ENCODE results near the gene PROSER3.

PROSER3 gene

GRCh38 chr19:35774274-35775045 is 16.5 kb downstream of the PROSER3 start:
- Histone ChIP-seq H3K4me2 (ENCODE audit: low read length, poor library complexity, severe bottlenecking) (no peak overlapping the region), H2BK5ac (ENCODE audit: low read depth, low read length, poor library complexity, severe bottlenecking) (no peak overlapping the region), H2AK5ac (ENCODE audit: low read length, severe bottlenecking) (no peak overlapping the region), H3K27me3 (ENCODE audit: control insufficient read depth in 1 of 2, insufficient read depth in 1 of 2, low read length in 2 of 2) (no peaks in the 10 kb centered on the region), H3K79me1 (replicated peaks; ENCODE audit: low read length, poor library complexity, severe bottlenecking) (peaks cover 14% of the 10 kb centered on the region), H3K23ac (ENCODE audit: low read length in 2 of 2) (no peak overlapping the region), H3K4me3 (ENCODE audit: insufficient read depth in 1 of 2, low read depth in 1 of 2, low read length in 2 of 2) (peak overlapping the region in 1 of 2 experiments; percentile 79), H3K18ac (ENCODE audit: low read depth in 1 of 2, low read length in 2 of 2) (no peak overlapping the region), H4K8ac (ENCODE audit: low read length) (no peak overlapping the region), H3K9me3 (ENCODE audit: control insufficient read depth, low read length) (no peaks in the 10 kb centered on the region), H3K14ac (ENCODE audit: low read length in 2 of 2) (no peak overlapping the region), H2BK15ac (ENCODE audit: low read depth, poor library complexity, severe bottlenecking) (no peak overlapping the region), H2AFZ (ENCODE audit: low read depth, low read length) (no peak overlapping the region), H2BK120ac (ENCODE audit: low read depth, low read length) (no peak overlapping the region), H3K36me3 (ENCODE audit: control insufficient read depth in 1 of 2, insufficient read depth in 2 of 2, low read depth in 1 of 2, low read length in 2 of 2) (peaks cover 9 to 10% of the 10 kb centered on the region in 2 experiments), H3K27ac (ENCODE audit: low read length, poor library complexity, severe bottlenecking) (no peak overlapping the region), H4K91ac (ENCODE audit: low read length) (no peak overlapping the region), H3K4ac (ENCODE audit: low read depth in 1 of 2, low read length in 2 of 2) (no peak overlapping the region), H3K9ac (ENCODE audit: low read length) (peak overlapping the region; percentile 48), H3K4me1 (ENCODE audit: control insufficient read depth, insufficient read depth, low read depth, low read length) (peaks cover 14% of the 10 kb centered on the region), H2BK12ac (ENCODE audit: low read length in 2 of 2) (no peak overlapping the region)
- WGBS, result 66% methylated on average over 16 of the region's 16 CpGs
- DNase-seq, result no peak

GRCh38 chr19:35775046-35775297 is 17.0 kb downstream of the PROSER3 start:
- peaks cover 16% of the 10 kb centered on the region for H3K79me1 ChIP-seq (replicated peaks; ENCODE audit: low read length, poor library complexity, severe bottlenecking)
- H3K18ac ChIP-seq (ENCODE audit: low read depth in 1 of 2, low read length in 2 of 2), result no peak overlapping the region
- H2BK5ac ChIP-seq (ENCODE audit: low read depth, low read length, poor library complexity, severe bottlenecking), result no peak overlapping the region
- peaks cover 9 to 12% of the 10 kb centered on the region in 2 experiments for H3K36me3 ChIP-seq (ENCODE audit: control insufficient read depth in 1 of 2, insufficient read depth in 2 of 2, low read depth in 1 of 2, low read length in 2 of 2)
- peaks cover 15% of the 10 kb centered on the region for H3K4me1 ChIP-seq (ENCODE audit: control insufficient read depth, insufficient read depth, low read depth, low read length)
- no peak overlapping the region for H2AFZ ChIP-seq (ENCODE audit: low read depth, low read length)
- H3K14ac ChIP-seq (ENCODE audit: low read length in 2 of 2), result no peak overlapping the region
- no peak overlapping the region for H3K27ac ChIP-seq (ENCODE audit: low read length, poor library complexity, severe bottlenecking)
- H4K8ac ChIP-seq (ENCODE audit: low read length), result no peak overlapping the region
- H3K9me3 ChIP-seq (ENCODE audit: control insufficient read depth, low read length), result no peaks in the 10 kb centered on the region
- H2BK12ac ChIP-seq (ENCODE audit: low read length in 2 of 2), result no peak overlapping the region
- H2BK15ac ChIP-seq (ENCODE audit: low read depth, poor library complexity, severe bottlenecking), result no peak overlapping the region
- DNase-seq, result no peak
- no peak overlapping the region for H4K91ac ChIP-seq (ENCODE audit: low read length)
- H3K27me3 ChIP-seq (ENCODE audit: control insufficient read depth in 1 of 2, insufficient read depth in 1 of 2, low read length in 2 of 2), result no peaks in the 10 kb centered on the region
- H3K4ac ChIP-seq (ENCODE audit: low read depth in 1 of 2, low read length in 2 of 2), result no peak overlapping the region
- no peak overlapping the region for H3K23ac ChIP-seq (ENCODE audit: low read length in 2 of 2)
- H3K9ac ChIP-seq (ENCODE audit: low read length), result peak overlapping the region; percentile 48
- 52% methylated on average over 9 of the region's 9 CpGs for WGBS
- peak overlapping the region; percentile 59 for H3K4me2 ChIP-seq (ENCODE audit: low read length, poor library complexity, severe bottlenecking)
- peak overlapping the region in 1 of 2 experiments; percentile 79 for H3K4me3 ChIP-seq (ENCODE audit: insufficient read depth in 1 of 2, low read depth in 1 of 2, low read length in 2 of 2)
- H2AK5ac ChIP-seq (ENCODE audit: low read length, severe bottlenecking), result no peak overlapping the region
- no peak overlapping the region for H2BK120ac ChIP-seq (ENCODE audit: low read depth, low read length)

GRCh38 chr19:35775298-35776101 is 17.5 kb downstream of the PROSER3 start, which contains the start of gene ARHGAP33:
ARHGAP33 (plus strand) TSS chr19:35775564; CDS start chr19:35775659, 95 bp downstream.
- no peak within 1 kb of the TSS for H3K27ac ChIP-seq (ENCODE audit: low read length, poor library complexity, severe bottlenecking)
- no peak within 1 kb of the TSS for H2BK120ac ChIP-seq (ENCODE audit: low read depth, low read length)
- peaks cover 15% of the 10 kb centered on the region for H3K4me1 ChIP-seq (ENCODE audit: control insufficient read depth, insufficient read depth, low read depth, low read length)
- no peak within 1 kb of the TSS for H2BK5ac ChIP-seq (ENCODE audit: low read depth, low read length, poor library complexity, severe bottlenecking)
- no peak within 1 kb of the TSS for H3K23ac ChIP-seq (ENCODE audit: low read length in 2 of 2)
- H3K36me3 ChIP-seq (ENCODE audit: control insufficient read depth in 1 of 2, insufficient read depth in 2 of 2, low read depth in 1 of 2, low read length in 2 of 2), result peaks cover 9 to 17% of the 10 kb centered on the region in 2 experiments
- peak; percentile 97 for DNase-seq
- H3K18ac ChIP-seq (ENCODE audit: low read depth in 1 of 2, low read length in 2 of 2), result peak within 1 kb of the TSS in 1 of 2 experiments; percentile 96
- H3K9ac ChIP-seq (ENCODE audit: low read length), result peak within 1 kb of the TSS; percentile 76
- peak within 1 kb of the TSS; percentile 28 for H4K91ac ChIP-seq (ENCODE audit: low read length)
- peak within 1 kb of the TSS; percentile 87 for H2BK15ac ChIP-seq (ENCODE audit: low read depth, poor library complexity, severe bottlenecking)
- no peaks in the 10 kb centered on the region for H3K9me3 ChIP-seq (ENCODE audit: control insufficient read depth, low read length)
- peak within 1 kb of the TSS in 1 of 2 experiments; percentile 88 for H3K14ac ChIP-seq (ENCODE audit: low read length in 2 of 2)
- peak within 1 kb of the TSS; percentile 66 for H4K8ac ChIP-seq (ENCODE audit: low read length)
- peak within 1 kb of the TSS in 1 of 2 experiments; percentile 43 for H2BK12ac ChIP-seq (ENCODE audit: low read length in 2 of 2)
- peak within 1 kb of the TSS; percentile 92 for H3K4me2 ChIP-seq (ENCODE audit: low read length, poor library complexity, severe bottlenecking)
- WGBS, result under 1% methylated on average over 26 of the region's 82 CpGs
- no peak within 1 kb of the TSS for H3K4ac ChIP-seq (ENCODE audit: low read depth in 1 of 2, low read length in 2 of 2)
- H2AK5ac ChIP-seq (ENCODE audit: low read length, severe bottlenecking), result no peak within 1 kb of the TSS
- no peaks in the 10 kb centered on the region for H3K27me3 ChIP-seq (ENCODE audit: control insufficient read depth in 1 of 2, insufficient read depth in 1 of 2, low read length in 2 of 2)
- H3K4me3 ChIP-seq (ENCODE audit: insufficient read depth in 1 of 2, low read depth in 1 of 2, low read length in 2 of 2), result peak within 1 kb of the TSS; percentile 79 to 96
- H3K79me1 ChIP-seq (replicated peaks; ENCODE audit: low read length, poor library complexity, severe bottlenecking), result peaks cover 16% of the 10 kb centered on the region
- H2AFZ ChIP-seq (ENCODE audit: low read depth, low read length), result peak within 1 kb of the TSS; percentile 80

Data from mesenchymal stem cell (in vitro differentiated cells and primary cell).